GM19043 (cell line): ENCODE data around the gene GTSE1.
"Not testable (repeated sequence)": the region's sequence is repeated elsewhere in the genome, so short reads cannot be mapped to it uniquely, and the experiment has no call there.

Experiments
- ATAC-seq: cut with Tn5 transposase; IDR thresholded peaks from one replicate; pipeline ENCODE4 v1.9.1; 2021; ENCODE audit warnings: low read depth; ENCODE audit not compliant: unreplicated experiment

Gene GTSE1

GRCh38 chr22:46293577-46294260 lies 3.0 kb upstream of the GTSE1 start:
- ATAC-seq, result no peak

- no peak for ATAC-seq
These were observed 1.9 kb upstream of the GTSE1 start for GRCh38 chr22:46294784-46295183.

GRCh38 chr22:46295277-46295971 lies 1.2 kb upstream of the GTSE1 start:
- ATAC-seq, result no peak

GRCh38 chr22:46297151-46297812 lies 612 bp downstream of the GTSE1 start:
- no peak for ATAC-seq

GRCh38 chr22:46299101-46299500 lies 2.4 kb downstream of the GTSE1 start:
- no peak for ATAC-seq

- no peak for ATAC-seq
These were observed 3.8 kb downstream of the GTSE1 start for GRCh38 chr22:46300491-46300890.

- no peak for ATAC-seq
These were observed 6.8 kb downstream of the GTSE1 start for GRCh38 chr22:46303347-46303965.

- no peak for ATAC-seq
These were observed 11.8 kb downstream of the GTSE1 start for GRCh38 chr22:46308283-46308988.

- no peak for ATAC-seq
These were observed 12.9 kb downstream of the GTSE1 start for GRCh38 chr22:46309526-46310085.

GRCh38 chr22:46312056-46312455 lies 15.4 kb downstream of the GTSE1 start:
- ATAC-seq, result no peak

GRCh38 chr22:46312848-46313247 lies 16.2 kb downstream of the GTSE1 start:
- not testable (repeated sequence) for ATAC-seq

GRCh38 chr22:46315976-46316375 lies 19.3 kb downstream of the GTSE1 start:
- no peak for ATAC-seq

GRCh38 chr22:46317646-46318045 lies 21.0 kb downstream of the GTSE1 start:
- no peak for ATAC-seq

- ATAC-seq, result no peak
These were observed 21.9 kb downstream of the GTSE1 start for GRCh38 chr22:46318576-46318975.

- no peak for ATAC-seq
These were observed 22.6 kb downstream of the GTSE1 start for GRCh38 chr22:46319319-46319718.

- no peak for ATAC-seq
These were observed 23.6 kb downstream of the GTSE1 start for GRCh38 chr22:46320166-46320710.

GRCh38 chr22:46320716-46321386 lies 24.2 kb downstream of the GTSE1 start:
- no peak for ATAC-seq

- no peak for ATAC-seq
These were observed 26.0 kb downstream of the GTSE1 start for GRCh38 chr22:46322711-46323110.

GRCh38 chr22:46323162-46323561 lies 26.5 kb downstream of the GTSE1 start:
- no peak for ATAC-seq
